K562 (cell line): ENCODE measurements around the gene DAPK3. TPM values are rescaled to one million over a fixed set of nuclear protein-coding genes. Genes with fewer than 3 reads are reported as not detected.

Source experiments
- ARID2 ChIP-seq: fragments of 450-650 bp; IDR thresholded peaks from 2 replicates; pipeline ENCODE4 v1.6.1; 2017; ENCODE audit warnings: antibody characterized with exemption, mild to moderate bottlenecking
- C11orf30 ChIP-seq: fragments of 450-650 bp; IDR thresholded peaks from 2 replicates; pipeline ENCODE4 v1.6.1; 2016; ENCODE audit warnings: low read depth, mild to moderate bottlenecking
- CCAR2 ChIP-seq: fragments of 200-400 bp; formaldehyde crosslinking; IDR thresholded peaks from 2 replicates; pipeline ENCODE4 v1.6.1; 2017; ENCODE audit warnings: mild to moderate bottlenecking, low read depth, low read length
- CHD1 ChIP-seq: fragments of 200-600 bp; sonication (generic); IDR thresholded peaks from one replicate; pipeline ENCODE4 v1.6.1; 2012; ENCODE audit warnings: mild to moderate bottlenecking, moderate library complexity, low read length, inconsistent platforms
- CREBBP ChIP-seq: IDR thresholded peaks from one replicate; pipeline ENCODE4 v1.6.1; 2012; ENCODE audit warnings: low read depth, mild to moderate bottlenecking, control low read depth, inconsistent platforms, low read length
- DACH1 ChIP-seq: fragments of 450-650 bp; IDR thresholded peaks from 2 replicates; pipeline ENCODE4 v1.6.1; 2018; ENCODE audit not compliant: partially characterized antibody
- FOXM1 ChIP-seq, 2 experiments: fragments of 450-650 bp in 1 of 2; sonication (generic) in 1 of 2; formaldehyde crosslinking in 1 of 2; IDR thresholded peaks; 2 replicates each; pipeline versions ENCODE4 v1.6.1 to v1.9.0; 2017 to 2022; ENCODE audit warnings: low read depth in 2 of 2, mild to moderate bottlenecking in 2 of 2, missing genetic modification reagents in 1 of 2, moderate library complexity in 1 of 2
- HBP1 ChIP-seq: fragments of 450-650 bp; formaldehyde crosslinking; IDR thresholded peaks from 2 replicates; pipeline ENCODE4 v1.4.0; 2022; ENCODE audit warnings: missing genetic modification characterization
- IRF9 ChIP-seq: fragments of 450-650 bp; IDR thresholded peaks from 2 replicates; pipeline ENCODE4 v1.6.1; 2016; ENCODE audit warnings: missing biosample characterization, missing genetic modification characterization
- SNIP1 ChIP-seq: fragments of 450-650 bp; IDR thresholded peaks from 2 replicates; pipeline ENCODE4 v1.7.1; 2017; ENCODE audit warnings: low read depth, mild to moderate bottlenecking
- STAT6 ChIP-seq: sonication (generic); formaldehyde crosslinking; IDR thresholded peaks from 2 replicates; pipeline ENCODE4 v1.8.1; 2023; ENCODE audit warnings: mild to moderate bottlenecking, missing genetic modification reagents
- TCF3 ChIP-seq: sonication (generic); formaldehyde crosslinking; IDR thresholded peaks from 2 replicates; pipeline ENCODE4 v1.4.0; 2020; ENCODE audit warnings: mild to moderate bottlenecking, missing genetic modification reagents
- XRCC5 ChIP-seq: fragments of 200-400 bp; formaldehyde crosslinking; IDR thresholded peaks from 2 replicates; pipeline ENCODE4 v1.6.1; 2017; ENCODE audit warnings: low read depth, mild to moderate bottlenecking, low read length
- YY1 ChIP-seq, 3 experiments: IDR thresholded peaks; 2 replicates each; pipeline ENCODE4 v1.6.1; 2011; ENCODE audit warnings: low read length in 2 of 3, mild to moderate bottlenecking in 2 of 3, moderate library complexity in 2 of 3, borderline replicate concordance in 1 of 3, control low read depth in 1 of 3, low read depth in 1 of 3; ENCODE audit not compliant: insufficient read depth in 3 of 3, insufficient replicate concordance in 2 of 3, control insufficient read depth in 1 of 3, insufficient read length in 1 of 3; ENCODE audit errors: extremely low read depth in 1 of 3
- ZBTB33 ChIP-seq: sonication (generic); formaldehyde crosslinking; IDR thresholded peaks from 2 replicates; pipeline ENCODE4 v1.8.1; 2023; ENCODE audit warnings: mild to moderate bottlenecking, missing genetic modification reagents
- ZNF511 ChIP-seq: sonication (generic); formaldehyde crosslinking; IDR thresholded peaks from 2 replicates; pipeline ENCODE4 v1.8.0; 2022; ENCODE audit warnings: mild to moderate bottlenecking, missing genetic modification reagents
- ZNF589 ChIP-seq: fragments of 200-800 bp; sonication (Bioruptor generic); IDR thresholded peaks from 2 replicates; pipeline ENCODE4 v1.6.1; 2016; ENCODE audit warnings: low read depth, missing genetic modification characterization, missing compliant biosample characterization
- ZNF695 ChIP-seq: fragments of 450-650 bp; formaldehyde crosslinking; IDR thresholded peaks from 2 replicates; pipeline ENCODE4 v1.4.0; 2020; ENCODE audit warnings: mild to moderate bottlenecking, moderate library complexity
- polyA plus RNA-seq, 8 experiments: library from polyadenylated mRNA; depleted of rRNA in 4 of 8; stranded (reverse) in 5 of 8; unstranded in 3 of 8; fragments of >200 nt; fragmentation: Nextera tagmentation in 2 of 8; fragmentation: Illumina TruSeq in 1 of 8; extraction: Ambion mirVana in 2 of 8; extraction: Trizol in 1 of 8; gene quantifications; 2 replicates each; pipeline versions ENCODE4 v1.2.1 to v1.2.3, GENCODE V29; 2011 to 2014; ENCODE audit warnings: inconsistent platforms in 1 of 8, missing spikeins in 1 of 8
- total RNA-seq, 7 experiments: library from RNA; depleted of rRNA in 6 of 7; stranded (reverse); fragments of >200 nt in 6 of 7; fragmentation: Illumina TruSeq in 2 of 7; extraction: Trizol in 2 of 7; gene quantifications; 2 replicates each; pipeline versions ENCODE4 v1.2.1 to v1.2.3, GENCODE V29; 2011 to 2021; ENCODE audit warnings: low replicate concordance in 1 of 7

The DAPK3 gene
- total and polyA plus RNA-seq, 9 of the 15 experiments (the other 6 are each of a cell fraction or from before 2014, with no cell fraction given) = 0.14 to 63.4 (median 25.0) TPM

- TF ChIP-seq YY1 (IDR thresholded peaks at IDR 0.05; ENCODE audit: borderline replicate concordance in 1 of 3, control insufficient read depth in 1 of 3, extremely low read depth in 1 of 3, insufficient read depth in 3 of 3, insufficient read length in 1 of 3, insufficient replicate concordance in 2 of 3, low read depth in 1 of 3, low read length in 2 of 3) (peak; percentile 89 to 98 (median 96)), ZNF695 (no peak), C11orf30 (no peak; the same call in 1 of the 2 replicates), ZNF511 (CRISPR knock-in tag) (peak; percentile 44; the same call in 1 of the 2 replicates), HBP1 (CRISPR knock-in tag) (no peak), ZBTB33 (CRISPR knock-in tag) (0 out of 2 replicates have a peak, but pooled peaks have one; percentile 15), CCAR2 (no peak), IRF9 (tag) (no peak), CHD1 (peak; percentile 52), ARID2 (no peak), TCF3 (no peak), FOXM1 (IDR thresholded peaks at IDR 0.05; ENCODE audit: low read depth) (no peak), FOXM1 (CRISPR knock-in tag; IDR thresholded peaks at IDR 0.05; ENCODE audit: low read depth) (0 out of 2 replicates have a peak, but pooled peaks have one; percentile 71), CREBBP (no peak), ZNF589 (CRISPR knock-in tag) (no peak), DACH1 (peak; percentile 38), STAT6 (CRISPR knock-in tag) (no peak), XRCC5 (0 out of 2 replicates have a peak, but pooled peaks have one; percentile 18), SNIP1 (no peak)
These were observed 36.3 kb upstream of the DAPK3 start, which contains the start of gene PIAS4 (continued) for GRCh38 chr19:4007021-4007835.
